Activated CD4-positive, alpha-beta T cell treated with anti-CD3 and anti-CD28 coated beads, Interleukin-2, amount 10 ng/mL, durations not matched to agents 7 days and 5 days (primary cell): ENCODE measurements around the gene SHLD2. TPM values are rescaled to one million over a fixed set of nuclear protein-coding genes. Genes with fewer than 3 reads are reported as not detected.
"Not testable (repeated sequence)": the region's sequence is repeated elsewhere in the genome, so short reads cannot be mapped to it uniquely, and the experiment has no call there.

Experiments
- CTCF ChIA-PET: fragments of 350-600 bp; sonication (Branson Sonifier 250); formaldehyde crosslinking; loops from one replicate; lab custom pipeline; 2021; ENCODE audit warnings: antibody characterized with exemption; lab: Charles Lee
- POLR2A ChIA-PET: fragments of 350-600 bp; sonication (Branson Sonifier 250); formaldehyde crosslinking; loops from one replicate; lab custom pipeline; 2021; ENCODE audit warnings: antibody characterized with exemption; lab: Charles Lee
- DNase-seq: peaks from one replicate; pipeline ENCODE4 v3.0.0-alpha.2; 2020
- H3K27ac Mint-ChIP-seq: one replicate; pipeline ENCODE4 v1.8.0; 2021; ENCODE audit warnings: mild to moderate bottlenecking, moderate library complexity, mixed read lengths
- H3K27me3 Mint-ChIP-seq: one replicate; pipeline ENCODE4 v1.8.0; 2021; ENCODE audit warnings: mixed read lengths
- H3K36me3 Mint-ChIP-seq: one replicate; pipeline ENCODE4 v1.8.0; 2021; ENCODE audit warnings: low read depth, mixed read lengths
- H3K4me1 Mint-ChIP-seq: one replicate; pipeline ENCODE4 v1.8.0; 2021; ENCODE audit warnings: mixed read lengths
- H3K4me3 Mint-ChIP-seq: one replicate; pipeline ENCODE4 v1.8.0; 2021; ENCODE audit warnings: mild to moderate bottlenecking, moderate library complexity, mixed read lengths
- H3K9me3 Mint-ChIP-seq: one replicate; pipeline ENCODE4 v1.8.0; 2021; ENCODE audit warnings: mixed read lengths
- total RNA-seq, 2 experiments: library from RNA; stranded (reverse); gene quantifications; one replicate each; pipeline ENCODE4 v1.2.3, GENCODE V29; 2021

SHLD2 gene
- total RNA-seq, 2 experiments from 2014 or later = 34.8 to 38.9 TPM

DNA sequence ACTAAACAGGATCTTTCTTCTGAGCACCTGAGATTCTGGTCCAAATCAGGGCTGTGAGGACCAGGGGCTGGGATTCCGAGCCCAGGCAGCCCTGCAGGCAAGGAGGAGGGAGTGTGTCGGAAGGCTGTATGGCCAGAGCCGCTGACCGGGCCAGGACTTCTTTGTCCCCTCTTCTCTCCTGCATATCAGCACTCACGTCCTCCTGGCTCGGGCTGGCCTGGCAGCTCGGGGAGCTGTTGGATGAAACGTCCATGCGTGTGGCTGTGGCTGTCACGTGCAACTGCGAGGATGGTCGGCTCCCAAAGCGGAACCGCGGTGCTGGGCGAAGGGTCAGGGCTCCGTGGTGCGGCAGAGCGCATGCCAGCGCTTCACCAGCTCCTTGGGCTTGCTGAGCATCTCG is 118.8 kb downstream of the SHLD2 start:
- H3K27ac Mint-ChIP-seq, H3K9me3 Mint-ChIP-seq, DNase-seq, H3K27me3 Mint-ChIP-seq, CTCF ChIA-PET, POLR2A ChIA-PET, H3K36me3 Mint-ChIP-seq, H3K4me3 Mint-ChIP-seq: not testable (repeated sequence)
- H3K4me1 Mint-ChIP-seq = peaks cover 25% of the 10 kb centered on the region

DNA sequence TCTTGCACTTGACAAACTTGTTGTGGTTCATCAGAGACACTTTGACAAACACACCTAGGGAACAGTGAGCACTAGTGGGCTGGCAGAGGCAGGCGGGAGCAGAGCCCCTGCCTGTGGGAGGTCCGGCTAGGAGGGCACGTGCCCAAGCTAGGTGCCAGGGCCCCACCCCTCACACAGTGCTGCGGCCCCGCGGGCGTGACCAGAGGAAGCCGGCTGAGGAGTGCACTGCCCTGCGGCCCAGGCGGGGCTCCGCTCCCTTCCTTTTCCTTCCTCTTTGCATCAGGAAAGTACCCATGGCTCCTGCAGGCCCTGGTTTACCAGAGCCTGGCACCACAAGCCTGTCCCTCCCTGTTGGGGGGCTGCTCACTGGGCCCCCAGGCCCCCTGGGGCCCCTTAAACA is 121.1 kb downstream of the SHLD2 start:
- H3K9me3 Mint-ChIP-seq, DNase-seq, CTCF ChIA-PET, H3K4me3 Mint-ChIP-seq, H3K27me3 Mint-ChIP-seq, POLR2A ChIA-PET, H3K27ac Mint-ChIP-seq, H3K36me3 Mint-ChIP-seq: not testable (repeated sequence)
- peaks cover 28% of the 10 kb centered on the region for H3K4me1 Mint-ChIP-seq

DNA sequence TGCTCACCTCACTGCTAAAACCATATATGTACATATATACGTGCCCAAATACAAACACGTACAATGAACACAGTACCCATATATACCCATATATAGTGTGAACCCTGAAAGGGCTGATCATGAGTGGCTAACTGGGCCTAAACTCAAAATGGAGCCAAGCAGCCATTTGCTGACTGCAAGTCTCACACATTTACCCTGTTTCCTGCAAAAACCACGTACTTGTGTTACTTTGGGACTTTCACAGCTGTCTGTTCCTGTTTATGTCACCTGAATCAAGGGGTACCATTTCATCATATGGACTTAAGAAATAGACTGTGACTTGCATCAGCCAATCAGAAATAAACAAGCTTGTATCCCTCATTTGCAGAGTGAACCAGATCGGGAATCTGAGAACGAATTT is 124.4 kb downstream of the SHLD2 start:
- DNase-seq, H3K36me3 Mint-ChIP-seq, H3K4me3 Mint-ChIP-seq: not testable (repeated sequence)

DNA sequence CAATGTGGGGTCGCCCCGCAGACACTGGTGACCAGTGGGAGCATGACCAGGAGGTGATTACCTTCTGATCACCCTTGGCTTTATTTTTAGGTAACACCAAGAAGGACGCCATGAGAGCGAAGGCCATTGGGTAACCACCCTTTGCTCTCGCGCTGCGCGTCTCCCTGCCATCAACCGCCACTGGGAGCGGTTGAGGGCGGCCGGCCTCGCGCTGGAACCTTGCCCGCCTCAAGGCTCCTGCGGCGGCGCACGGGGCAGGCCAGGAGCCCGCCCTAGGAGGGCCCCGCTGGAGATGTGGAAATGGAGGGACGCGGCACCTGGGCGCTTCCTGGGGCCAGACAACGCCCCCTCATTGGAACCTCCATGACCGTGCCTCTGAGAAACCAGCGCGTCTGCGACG is 127.8 kb downstream of the SHLD2 start:
- POLR2A ChIA-PET = not testable (repeated sequence)

More for the DNA sequence above, 124.4 kb downstream of the SHLD2 start:
- CTCF ChIA-PET, H3K27me3 Mint-ChIP-seq, H3K27ac Mint-ChIP-seq, H3K9me3 Mint-ChIP-seq, POLR2A ChIA-PET: not testable (repeated sequence)
- peaks cover 13% of the 10 kb centered on the region for H3K4me1 Mint-ChIP-seq

DNA sequence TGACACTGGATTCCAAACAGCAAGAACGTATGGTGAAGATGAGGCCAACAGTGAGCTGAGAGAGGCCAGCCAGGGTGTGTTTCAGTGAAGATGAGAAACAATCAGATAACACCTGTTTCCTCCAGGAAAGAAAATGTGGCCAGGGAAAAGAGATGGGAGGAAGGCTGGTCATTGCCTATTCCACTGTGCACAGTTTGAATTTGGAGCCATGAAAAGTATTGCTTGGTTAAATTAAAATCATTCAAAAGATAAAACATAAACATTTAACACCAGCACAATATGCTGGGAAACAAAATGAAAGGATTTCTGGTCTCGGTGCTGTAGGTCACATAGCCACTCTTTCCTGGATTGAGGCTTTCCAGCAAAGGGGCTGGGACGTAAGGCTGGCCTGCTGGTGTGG is 130.1 kb downstream of the SHLD2 start, which contains the start of gene NUTM2A:
TSS of gene NUTM2A (plus strand) at position 301 of the 400 bp plus-strand sequence. CDS start 383 bp downstream, outside the sequence.
- POLR2A ChIA-PET, H3K36me3 Mint-ChIP-seq, H3K9me3 Mint-ChIP-seq, H3K27ac Mint-ChIP-seq, H3K4me3 Mint-ChIP-seq, CTCF ChIA-PET, H3K27me3 Mint-ChIP-seq, H3K4me1 Mint-ChIP-seq, DNase-seq: not testable (repeated sequence)

More for the DNA sequence above, 127.8 kb downstream of the SHLD2 start:
- H3K9me3 Mint-ChIP-seq, CTCF ChIA-PET, DNase-seq, H3K27ac Mint-ChIP-seq, H3K4me1 Mint-ChIP-seq, H3K27me3 Mint-ChIP-seq, H3K36me3 Mint-ChIP-seq, H3K4me3 Mint-ChIP-seq: not testable (repeated sequence)

DNA sequence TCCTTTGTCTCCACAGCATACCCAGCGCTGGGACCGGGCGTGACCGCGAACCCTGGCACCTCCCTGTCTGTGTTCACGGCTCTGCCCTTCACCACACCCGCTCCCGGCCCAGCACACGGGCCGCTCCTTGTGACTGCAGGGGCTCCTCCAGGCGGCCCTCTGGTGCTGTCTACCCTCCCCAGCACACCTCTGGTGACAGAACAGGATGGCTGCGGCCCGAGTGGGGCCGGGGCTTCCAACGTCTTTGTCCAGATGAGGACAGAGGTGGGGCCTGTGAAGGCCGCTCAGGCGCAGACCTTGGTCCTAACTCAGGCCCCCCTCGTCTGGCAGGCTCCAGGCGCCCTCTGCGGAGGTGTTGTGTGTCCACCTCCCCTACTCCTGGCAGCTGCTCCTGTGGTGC is 133.2 kb downstream of the SHLD2 start:
- H3K27ac Mint-ChIP-seq, H3K9me3 Mint-ChIP-seq, CTCF ChIA-PET, H3K4me3 Mint-ChIP-seq, H3K27me3 Mint-ChIP-seq, DNase-seq, H3K36me3 Mint-ChIP-seq, H3K4me1 Mint-ChIP-seq, POLR2A ChIA-PET: not testable (repeated sequence)

DNA sequence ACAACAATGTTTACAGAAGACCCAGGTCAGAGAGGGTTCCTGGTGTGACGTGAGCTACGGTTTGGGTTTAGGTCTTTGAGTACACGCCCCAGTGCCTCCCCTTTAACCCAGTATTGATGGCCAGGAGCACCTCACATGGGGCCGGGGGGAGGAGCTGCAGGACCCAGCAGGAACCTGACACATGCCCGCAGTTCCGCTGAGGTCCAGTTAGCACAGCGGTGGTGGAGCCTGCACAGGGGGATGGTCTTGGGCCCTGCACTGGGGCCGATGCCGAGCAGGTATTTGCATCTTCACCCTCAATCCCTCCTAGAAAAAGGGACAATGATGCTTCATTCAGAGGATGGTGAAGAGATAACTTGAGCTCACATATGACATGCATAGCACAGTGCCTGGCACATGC is 134.2 kb downstream of the SHLD2 start:
- H3K9me3 Mint-ChIP-seq, POLR2A ChIA-PET: not testable (repeated sequence)

DNA sequence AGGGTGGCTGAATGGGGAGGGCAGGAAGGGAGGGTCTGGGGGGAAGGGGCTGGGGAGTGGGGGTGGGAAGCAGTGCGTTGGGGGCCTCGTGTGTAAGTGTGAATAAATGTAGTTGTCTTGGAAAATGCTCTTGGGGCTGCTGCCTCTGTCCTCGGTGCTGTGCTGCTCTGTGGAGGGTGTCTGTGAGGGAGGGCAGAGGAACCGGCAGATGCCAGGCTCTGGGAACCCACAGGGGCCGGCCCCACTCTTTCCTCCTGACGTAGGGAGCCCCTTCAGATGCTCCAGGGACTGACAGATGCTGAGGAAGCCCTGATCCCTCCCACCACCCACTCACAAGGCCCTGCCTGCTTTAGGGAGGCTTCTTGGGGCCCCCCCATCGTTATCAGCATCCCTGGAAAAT is 139.8 kb downstream of the SHLD2 start:
- H3K9me3 Mint-ChIP-seq, H3K4me3 Mint-ChIP-seq, CTCF ChIA-PET, POLR2A ChIA-PET, H3K36me3 Mint-ChIP-seq, H3K4me1 Mint-ChIP-seq, H3K27ac Mint-ChIP-seq, DNase-seq, H3K27me3 Mint-ChIP-seq: not testable (repeated sequence)

More for the DNA sequence above, 134.2 kb downstream of the SHLD2 start:
- H3K36me3 Mint-ChIP-seq, DNase-seq, H3K4me1 Mint-ChIP-seq, H3K27ac Mint-ChIP-seq, H3K4me3 Mint-ChIP-seq, CTCF ChIA-PET, H3K27me3 Mint-ChIP-seq: not testable (repeated sequence)

DNA sequence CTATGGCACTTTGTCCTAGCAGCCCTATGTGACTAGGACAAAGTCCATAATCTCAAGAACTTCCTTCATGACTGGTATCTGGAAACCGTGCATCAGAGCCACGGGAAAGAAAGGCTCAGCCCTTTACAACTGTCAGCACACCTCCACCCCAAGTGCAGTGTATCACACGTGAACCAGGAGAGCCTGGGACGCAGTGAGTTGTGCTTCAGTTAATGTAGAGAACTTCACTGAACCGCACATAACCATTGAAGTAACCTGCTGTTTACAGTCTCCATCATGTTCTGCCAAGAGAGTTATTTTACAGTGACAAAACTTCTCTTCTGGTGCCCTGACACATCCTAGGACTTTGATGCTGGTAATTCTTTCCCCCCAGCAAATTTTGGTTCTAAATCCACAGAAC is 142.2 kb downstream of the SHLD2 start:
- H3K9me3 Mint-ChIP-seq, H3K27me3 Mint-ChIP-seq, H3K4me3 Mint-ChIP-seq, H3K27ac Mint-ChIP-seq, POLR2A ChIA-PET, H3K4me1 Mint-ChIP-seq, H3K36me3 Mint-ChIP-seq, DNase-seq: not testable (repeated sequence)
- CTCF ChIA-PET = interaction anchor here (0.6 kb wide), 1 partner anchor 517 kb away, joined by 4 read pairs; no protein-coding TSS in a partner anchor

DNA sequence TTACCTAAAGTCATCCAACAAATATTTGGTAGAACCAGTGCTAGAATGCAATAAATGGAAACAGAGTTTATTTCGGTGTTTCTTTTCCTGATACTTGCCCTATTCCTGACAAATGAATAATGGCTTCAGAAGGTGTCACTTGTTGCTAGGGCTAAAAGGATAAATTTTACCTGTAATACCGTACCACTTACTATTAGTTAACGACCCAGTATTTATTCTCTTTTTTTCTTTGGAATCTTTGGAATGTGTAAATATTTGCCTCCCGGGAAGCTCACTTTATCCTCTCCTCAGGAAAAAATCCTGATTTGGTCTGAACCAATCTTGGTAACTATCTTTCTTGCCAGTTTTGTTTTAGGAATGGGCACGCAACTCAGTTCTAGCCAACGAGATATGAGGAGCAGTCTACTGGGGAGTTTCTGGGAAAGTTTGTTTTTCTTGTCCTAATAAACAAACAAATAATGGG is 144.4 kb downstream of the SHLD2 start:
- H3K27ac Mint-ChIP-seq, CTCF ChIA-PET, H3K36me3 Mint-ChIP-seq, H3K9me3 Mint-ChIP-seq, H3K4me3 Mint-ChIP-seq, H3K4me1 Mint-ChIP-seq, H3K27me3 Mint-ChIP-seq, DNase-seq, POLR2A ChIA-PET: not testable (repeated sequence)

Other genes starting within 250 kb of the SHLD2 start
- not detected for gene MMRN2, start 137.6 kb upstream of the SHLD2 start, total RNA-seq
- gene SNCG, start 136.6 kb upstream of the SHLD2 start, total RNA-seq = not detected
- not detected for gene ADIRF, start 126.7 kb upstream of the SHLD2 start, total RNA-seq
- gene FAM25A, start 74.9 kb upstream of the SHLD2 start, total RNA-seq = not detected
- 100 to 1,000 TPM in 1 of 2 experiments, 10 to 100 TPM in 1; 99.5 to 100 TPM for gene GLUD1, start 363 bp upstream of the SHLD2 start, total RNA-seq
- gene NUTM2A, start 130.2 kb downstream of the SHLD2 start, total RNA-seq = under 1 TPM; 0.75 to 0.89 TPM